ENCODE data around the gene TTC19. TPM values are rescaled to one million over a fixed set of nuclear protein-coding genes. Genes with fewer than 3 reads are reported as not detected.

The TTC19 gene
- total RNA-seq, 3 donors from 2014 or later (not counting 1 experiment from before 2014, with no cell fraction given) = 40.1 to 42.3 (median 40.2) TPM

DNA sequence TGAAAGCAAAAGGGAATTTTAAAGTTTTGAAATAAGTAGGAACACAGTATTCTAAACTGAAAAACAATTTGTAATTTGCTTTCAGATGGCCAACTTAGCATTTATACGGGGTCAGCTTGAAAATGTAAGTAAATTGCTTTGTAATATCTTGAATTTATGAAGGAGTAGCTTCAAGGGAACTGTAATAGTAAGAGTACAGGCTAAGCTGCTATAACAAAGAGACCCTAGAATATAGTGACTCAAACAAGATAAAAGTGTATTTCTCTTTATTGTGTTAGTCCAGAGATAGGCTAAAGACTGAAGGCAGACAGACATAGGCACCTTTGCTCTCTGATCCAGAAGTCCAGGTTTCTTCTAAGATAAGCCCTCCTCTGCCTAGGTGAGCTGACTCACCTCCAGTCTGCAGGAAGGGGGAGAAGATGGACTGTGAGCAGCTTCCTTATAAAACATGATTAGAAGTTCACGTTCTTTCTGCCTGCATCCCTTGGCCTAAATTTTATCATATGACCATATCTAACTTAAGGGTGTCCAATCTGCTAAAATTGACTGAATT is 3.2 kb downstream of the TTC19 start:
- no peak for DNase-seq

DNA sequence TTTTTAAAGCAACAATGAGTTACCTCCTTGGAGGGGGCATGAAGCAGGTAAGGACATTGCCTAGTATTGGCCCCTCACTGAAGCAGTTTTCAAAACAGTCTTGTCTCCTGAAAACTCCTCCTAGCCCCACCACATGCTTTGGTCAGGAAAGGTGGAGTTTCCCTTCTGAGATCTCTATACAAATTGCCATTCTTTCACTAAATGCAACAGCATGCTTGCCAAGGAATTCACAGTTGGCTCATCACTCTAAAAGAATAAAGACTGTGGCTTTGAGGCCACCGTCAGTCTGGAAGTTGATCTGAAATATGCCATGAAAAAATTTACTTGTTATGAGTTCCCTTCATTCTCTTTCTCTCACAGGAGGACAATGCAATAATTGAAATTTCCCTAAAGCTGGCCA is 4.2 kb downstream of the TTC19 start:
- Histone ChIP-seq H3K4me3 (ENCODE audit: low read length) (no peak overlapping the region), H3K27ac (ENCODE audit: low read length) (no peak overlapping the region), H3K36me3 (ENCODE audit: control insufficient read depth, insufficient read depth, low read length) (peaks cover 66% of the 10 kb centered on the region), H3K4me1 (ENCODE audit: control insufficient read depth, insufficient read depth, low read length) (peaks cover 12% of the 10 kb centered on the region), H3K27me3 (ENCODE audit: control insufficient read depth, insufficient read depth, low read length) (no peaks in the 10 kb centered on the region), H3K9me3 (ENCODE audit: control insufficient read depth, insufficient read depth, low read length) (no peaks in the 10 kb centered on the region)
- TF ChIP-seq, protein P1, sequence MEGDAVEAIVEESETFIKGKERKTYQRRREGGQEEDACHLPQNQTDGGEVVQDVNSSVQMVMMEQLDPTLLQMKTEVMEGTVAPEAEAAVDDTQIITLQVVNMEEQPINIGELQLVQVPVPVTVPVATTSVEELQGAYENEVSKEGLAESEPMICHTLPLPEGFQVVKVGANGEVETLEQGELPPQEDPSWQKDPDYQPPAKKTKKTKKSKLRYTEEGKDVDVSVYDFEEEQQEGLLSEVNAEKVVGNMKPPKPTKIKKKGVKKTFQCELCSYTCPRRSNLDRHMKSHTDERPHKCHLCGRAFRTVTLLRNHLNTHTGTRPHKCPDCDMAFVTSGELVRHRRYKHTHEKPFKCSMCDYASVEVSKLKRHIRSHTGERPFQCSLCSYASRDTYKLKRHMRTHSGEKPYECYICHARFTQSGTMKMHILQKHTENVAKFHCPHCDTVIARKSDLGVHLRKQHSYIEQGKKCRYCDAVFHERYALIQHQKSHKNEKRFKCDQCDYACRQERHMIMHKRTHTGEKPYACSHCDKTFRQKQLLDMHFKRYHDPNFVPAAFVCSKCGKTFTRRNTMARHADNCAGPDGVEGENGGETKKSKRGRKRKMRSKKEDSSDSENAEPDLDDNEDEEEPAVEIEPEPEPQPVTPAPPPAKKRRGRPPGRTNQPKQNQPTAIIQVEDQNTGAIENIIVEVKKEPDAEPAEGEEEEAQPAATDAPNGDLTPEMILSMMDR (IDR thresholded peaks at IDR 0.05) = no peak
- ATAC-seq = no peak
- intact Hi-C loops (cut with micrococcal nuclease) = no loop called here
- Mint-ChIP-seq H3K36me3 (peaks cover 24% of the 10 kb centered on the region), H3K27me3 (ENCODE audit: low read depth in 2 of 2) (no peaks in the 10 kb centered on the region), H3K9me3 (no peaks in the 10 kb centered on the region), H3K4me1 (peaks cover 23 to 33% of the 10 kb centered on the region in 2 donors), H3K27ac (no peak overlapping the region), H3K4me3 (no peak overlapping the region)
- no peak for DNase-seq
- WGBS (ENCODE audit: insufficient coverage) = 90% methylated on average over 1 of the region's 1 CpG

More for the DNA sequence above, 3.2 kb downstream of the TTC19 start:
- Histone ChIP-seq H3K4me3 (ENCODE audit: low read length) (no peak overlapping the region), H3K27me3 (ENCODE audit: control insufficient read depth, insufficient read depth, low read length) (no peaks in the 10 kb centered on the region), H3K9me3 (ENCODE audit: control insufficient read depth, insufficient read depth, low read length) (no peaks in the 10 kb centered on the region), H3K36me3 (ENCODE audit: control insufficient read depth, insufficient read depth, low read length) (peaks cover 56% of the 10 kb centered on the region), H3K4me1 (ENCODE audit: control insufficient read depth, insufficient read depth, low read length) (peaks cover 17% of the 10 kb centered on the region), H3K27ac (ENCODE audit: low read length) (no peak overlapping the region)
- Mint-ChIP-seq H3K27me3 (ENCODE audit: low read depth in 2 of 2) (no peaks in the 10 kb centered on the region), H3K9me3 (no peaks in the 10 kb centered on the region), H3K4me1 (peaks cover 19 to 30% of the 10 kb centered on the region in 2 donors), H3K27ac (no peak overlapping the region), H3K36me3 (peaks cover 13% of the 10 kb centered on the region), H3K4me3 (no peak overlapping the region)
- no peak for ATAC-seq
- intact Hi-C loops (cut with micrococcal nuclease) = no loop called here
- WGBS (ENCODE audit: insufficient coverage) = 81% methylated on average over 2 of the region's 2 CpGs
- TF ChIP-seq, protein P1 (IDR thresholded peaks at IDR 0.05) = no peak

DNA sequence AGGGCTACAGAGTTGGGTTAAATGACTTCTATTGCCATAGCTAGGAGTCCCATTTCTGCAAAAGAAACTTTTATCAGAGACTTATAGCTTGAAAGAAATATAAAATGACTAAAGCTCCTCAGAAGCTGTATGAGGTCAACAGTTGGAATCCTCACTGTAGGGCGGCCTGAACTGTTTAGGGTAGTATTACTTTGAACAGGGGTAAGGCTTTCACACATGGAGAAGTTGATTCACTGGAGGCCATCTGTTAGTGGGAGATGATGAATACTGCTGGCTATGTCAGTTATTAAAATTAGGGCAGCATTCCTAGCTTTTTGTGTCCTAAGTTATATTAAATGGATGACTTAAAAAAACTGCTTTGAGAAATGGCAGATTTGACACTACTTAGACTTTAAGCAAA is 6.0 kb downstream of the TTC19 start:
- peaks cover 71% of the 10 kb centered on the region for H3K36me3 ChIP-seq (ENCODE audit: control insufficient read depth, insufficient read depth, low read length)
- Mint-ChIP-seq H3K9me3 (no peaks in the 10 kb centered on the region), H3K4me3 (no peak overlapping the region), H3K36me3 (peaks cover 26% of the 10 kb centered on the region), H3K27me3 (ENCODE audit: low read depth in 2 of 2) (no peaks in the 10 kb centered on the region), H3K4me1 (peaks cover 20 to 21% of the 10 kb centered on the region in 2 donors), H3K27ac (peak overlapping the region in 1 of 2 donors; percentile 20)
- H3K27ac ChIP-seq (ENCODE audit: low read length) = no peak overlapping the region
- TF ChIP-seq, protein P1 (IDR thresholded peaks at IDR 0.05) = no peak
- no peaks in the 10 kb centered on the region for H3K9me3 ChIP-seq (ENCODE audit: control insufficient read depth, insufficient read depth, low read length)
- 100% methylated on average over 1 of the region's 1 CpG for WGBS (ENCODE audit: insufficient coverage)
- no peak overlapping the region for H3K4me3 ChIP-seq (ENCODE audit: low read length)
- no peaks in the 10 kb centered on the region for H3K27me3 ChIP-seq (ENCODE audit: control insufficient read depth, insufficient read depth, low read length)
- DNase-seq = no peak
- no peak for ATAC-seq
- intact Hi-C loops (cut with micrococcal nuclease) = no loop called here
- peaks cover 4% of the 10 kb centered on the region for H3K4me1 ChIP-seq (ENCODE audit: control insufficient read depth, insufficient read depth, low read length)

DNA sequence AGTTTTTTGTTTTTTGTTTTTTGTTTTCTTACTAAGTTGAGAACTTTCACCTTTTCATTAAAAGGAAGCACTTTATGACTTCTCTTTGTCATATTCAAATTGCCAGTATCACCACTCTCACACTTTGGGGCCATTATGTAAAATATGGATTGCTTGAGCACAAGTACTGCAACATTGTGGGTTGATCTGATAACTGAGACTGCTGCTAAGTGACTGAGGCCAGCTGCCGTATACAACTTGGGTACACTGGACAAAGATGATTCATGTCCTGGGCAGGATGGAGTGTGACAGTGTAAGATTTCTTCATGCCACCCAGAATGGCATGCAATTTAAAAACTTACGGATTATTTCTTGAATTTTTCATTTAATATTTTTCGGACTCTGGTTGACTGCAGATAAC is 7.8 kb downstream of the TTC19 start:
- no peak overlapping the region for H3K27ac Mint-ChIP-seq
- ATAC-seq (no peak), DNase-seq (no peak)
- Histone ChIP-seq H3K4me3 (ENCODE audit: low read length) (no peak overlapping the region), H3K9me3 (ENCODE audit: control insufficient read depth, insufficient read depth, low read length) (no peaks in the 10 kb centered on the region), H3K27ac (ENCODE audit: low read length) (no peak overlapping the region), H3K4me1 (ENCODE audit: control insufficient read depth, insufficient read depth, low read length) (no peaks in the 10 kb centered on the region), H3K36me3 (ENCODE audit: control insufficient read depth, insufficient read depth, low read length) (peaks cover 74% of the 10 kb centered on the region), H3K27me3 (ENCODE audit: control insufficient read depth, insufficient read depth, low read length) (no peaks in the 10 kb centered on the region)
- H3K36me3 Mint-ChIP-seq = peaks cover 26% of the 10 kb centered on the region
- no peaks in the 10 kb centered on the region for H3K27me3 Mint-ChIP-seq (ENCODE audit: low read depth in 2 of 2)
- peaks cover 5 to 10% of the 10 kb centered on the region in 2 donors for H3K4me1 Mint-ChIP-seq
- TF ChIP-seq, protein P1 (IDR thresholded peaks at IDR 0.05) = no peak
- intact Hi-C loops (cut with micrococcal nuclease) = no loop called here
- H3K9me3 Mint-ChIP-seq = no peaks in the 10 kb centered on the region
- WGBS (ENCODE audit: insufficient coverage) = 87% methylated on average over 2 of the region's 3 CpGs
- H3K4me3 Mint-ChIP-seq = no peak overlapping the region
